ENCODE measurements around the gene SPTBN2. TPM values are rescaled to one million over a fixed set of nuclear protein-coding genes. Genes with fewer than 3 reads are reported as not detected.

SPTBN2 gene
- total RNA-seq, 1 donor from 2014 or later = 38.7 TPM

DNA sequence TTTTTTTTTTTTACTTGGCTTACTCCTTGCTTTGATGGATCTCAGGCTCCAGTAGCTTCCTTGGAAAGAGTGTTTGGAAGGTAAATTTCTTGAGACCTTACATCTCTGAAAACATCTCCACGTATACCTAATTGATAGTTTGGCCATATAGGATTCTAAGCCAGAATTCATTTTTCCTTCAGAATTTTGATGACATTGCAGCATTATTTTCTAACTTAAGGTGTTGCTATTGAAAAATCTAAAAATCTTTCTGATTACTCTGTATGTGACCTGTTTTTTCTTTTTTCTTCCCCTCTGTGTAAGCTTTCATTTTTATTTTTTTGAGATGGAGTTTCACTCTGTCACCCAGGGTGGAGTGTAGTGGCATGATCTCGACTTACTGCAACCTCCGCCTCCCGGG, 23.1 kb upstream of the SPTBN2 start:
- H3K36me3 ChIP-seq (ENCODE audit: control insufficient read depth, insufficient read depth, low read length) = peaks cover 1% of the 10 kb centered on the region
- FAIRE-seq = no peak
- H3K27me3 ChIP-seq (ENCODE audit: control insufficient read depth, insufficient read depth, low read length) = no peaks in the 10 kb centered on the region
- no peak overlapping the region for H3K4me3 ChIP-seq (ENCODE audit: low read depth, low read length)
- TF ChIP-seq, protein P1, sequence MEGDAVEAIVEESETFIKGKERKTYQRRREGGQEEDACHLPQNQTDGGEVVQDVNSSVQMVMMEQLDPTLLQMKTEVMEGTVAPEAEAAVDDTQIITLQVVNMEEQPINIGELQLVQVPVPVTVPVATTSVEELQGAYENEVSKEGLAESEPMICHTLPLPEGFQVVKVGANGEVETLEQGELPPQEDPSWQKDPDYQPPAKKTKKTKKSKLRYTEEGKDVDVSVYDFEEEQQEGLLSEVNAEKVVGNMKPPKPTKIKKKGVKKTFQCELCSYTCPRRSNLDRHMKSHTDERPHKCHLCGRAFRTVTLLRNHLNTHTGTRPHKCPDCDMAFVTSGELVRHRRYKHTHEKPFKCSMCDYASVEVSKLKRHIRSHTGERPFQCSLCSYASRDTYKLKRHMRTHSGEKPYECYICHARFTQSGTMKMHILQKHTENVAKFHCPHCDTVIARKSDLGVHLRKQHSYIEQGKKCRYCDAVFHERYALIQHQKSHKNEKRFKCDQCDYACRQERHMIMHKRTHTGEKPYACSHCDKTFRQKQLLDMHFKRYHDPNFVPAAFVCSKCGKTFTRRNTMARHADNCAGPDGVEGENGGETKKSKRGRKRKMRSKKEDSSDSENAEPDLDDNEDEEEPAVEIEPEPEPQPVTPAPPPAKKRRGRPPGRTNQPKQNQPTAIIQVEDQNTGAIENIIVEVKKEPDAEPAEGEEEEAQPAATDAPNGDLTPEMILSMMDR (IDR thresholded peaks at IDR 0.05; ENCODE audit: insufficient read depth, low read length, severe bottlenecking) = no peak
- no peak for DNase-seq (ENCODE audit: low read depth)

DNA sequence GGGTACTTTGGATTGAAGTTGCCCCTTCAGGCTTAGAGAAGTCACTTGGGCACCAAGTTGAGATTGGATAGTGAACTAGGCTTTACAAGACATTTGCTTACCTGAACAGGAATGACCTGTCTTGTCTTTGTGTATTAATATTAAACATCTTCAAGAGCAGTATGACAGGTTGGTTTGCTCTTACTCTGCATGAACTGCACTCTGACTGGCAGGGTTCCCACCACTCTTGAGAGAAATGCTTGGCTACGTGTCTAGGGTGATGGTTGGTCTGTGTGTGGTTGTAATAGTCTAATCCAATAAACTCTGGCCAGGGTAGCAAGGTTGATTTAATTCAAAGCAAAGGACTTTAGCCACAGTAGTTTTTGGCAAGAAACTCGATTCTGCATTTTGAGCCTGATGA, 20.1 kb upstream of the SPTBN2 start:
- Histone ChIP-seq H3K4me3 (ENCODE audit: low read depth, low read length) (no peak overlapping the region), H3K27me3 (ENCODE audit: control insufficient read depth, insufficient read depth, low read length) (no peaks in the 10 kb centered on the region), H3K36me3 (ENCODE audit: control insufficient read depth, insufficient read depth, low read length) (no peaks in the 10 kb centered on the region)
- TF ChIP-seq, protein P1 (IDR thresholded peaks at IDR 0.05; ENCODE audit: insufficient read depth, low read length, severe bottlenecking) = no peak
- DNase-seq (ENCODE audit: low read depth) (peak; percentile 63), FAIRE-seq (no peak)

DNA sequence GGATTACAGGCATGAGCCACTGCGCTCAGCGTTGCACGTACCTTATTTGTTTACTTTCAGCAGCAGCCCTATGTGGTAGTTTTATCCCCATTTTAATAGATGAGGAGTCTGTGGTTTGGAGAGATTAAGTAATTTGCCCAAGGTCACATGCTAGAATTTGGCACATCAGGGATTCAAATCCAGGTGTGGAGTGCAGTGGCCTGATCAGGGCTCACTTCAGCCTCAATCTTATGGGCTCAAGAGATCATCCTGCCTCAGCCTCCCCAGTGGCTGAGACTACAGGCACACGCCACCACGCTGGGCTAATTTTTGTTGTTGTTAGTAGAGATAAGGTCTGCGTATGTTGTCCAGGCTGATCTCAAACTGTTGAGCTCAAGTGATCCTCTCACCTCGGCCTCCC, 18.5 kb upstream of the SPTBN2 start:
- FAIRE-seq (no peak), DNase-seq (ENCODE audit: low read depth) (no peak)
- H3K27me3 ChIP-seq (ENCODE audit: control insufficient read depth, insufficient read depth, low read length) = no peaks in the 10 kb centered on the region
- TF ChIP-seq, protein P1 (IDR thresholded peaks at IDR 0.05; ENCODE audit: insufficient read depth, low read length, severe bottlenecking) = no peak
- H3K36me3 ChIP-seq (ENCODE audit: control insufficient read depth, insufficient read depth, low read length) = no peaks in the 10 kb centered on the region
- no peak overlapping the region for H3K4me3 ChIP-seq (ENCODE audit: low read depth, low read length)

DNA sequence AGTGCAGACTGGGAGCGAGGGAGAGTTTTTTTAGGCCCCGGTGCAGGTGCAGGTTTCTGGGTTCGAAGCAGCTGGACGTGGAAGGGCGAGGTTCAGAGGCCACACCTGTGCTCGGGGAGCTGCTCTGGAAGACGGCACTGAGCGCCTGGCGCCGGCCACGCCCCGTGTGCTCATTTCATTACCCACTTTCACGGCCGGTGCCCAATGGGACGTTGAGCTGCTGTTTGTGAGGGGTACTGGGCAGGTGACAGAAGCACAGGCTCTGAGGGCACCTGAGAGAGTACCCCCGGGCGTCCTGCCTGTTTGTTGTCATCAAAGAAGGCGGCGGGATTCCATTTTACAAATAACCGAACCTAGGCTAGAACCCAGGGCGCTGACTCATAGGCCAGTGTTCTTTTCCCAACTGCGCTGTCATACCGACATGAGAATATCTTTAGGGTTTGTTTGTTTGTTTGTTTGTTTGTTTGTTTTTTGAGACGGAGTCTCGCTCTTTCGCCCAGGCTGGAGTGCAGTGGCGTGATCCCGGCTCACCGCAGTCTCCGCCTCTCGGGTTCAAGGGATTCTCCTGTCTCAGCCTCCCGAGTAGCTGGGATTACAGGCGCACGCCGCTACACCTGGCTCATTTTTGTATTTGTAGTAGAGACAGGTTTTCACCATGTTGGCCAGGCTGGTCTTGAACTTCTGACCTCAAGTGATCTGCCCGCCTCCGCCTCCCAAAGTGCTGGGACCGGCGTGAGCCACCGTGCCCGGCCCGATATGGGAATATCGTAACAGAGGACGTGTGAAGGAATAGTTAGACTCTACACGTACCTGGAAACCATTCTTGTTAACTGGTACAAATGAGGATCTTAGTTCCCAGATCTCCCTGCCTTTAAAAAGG, 16.6 kb upstream of the SPTBN2 start:
- H3K36me3 ChIP-seq (ENCODE audit: control insufficient read depth, insufficient read depth, low read length) = no peaks in the 10 kb centered on the region
- H3K4me3 ChIP-seq (ENCODE audit: low read depth, low read length) = peak overlapping the region; percentile 83
- DNase-seq (ENCODE audit: low read depth) (peak; percentile 46), FAIRE-seq (no peak)
- no peaks in the 10 kb centered on the region for H3K27me3 ChIP-seq (ENCODE audit: control insufficient read depth, insufficient read depth, low read length)
- TF ChIP-seq, protein P1 (IDR thresholded peaks at IDR 0.05; ENCODE audit: insufficient read depth, low read length, severe bottlenecking) = no peak

DNA sequence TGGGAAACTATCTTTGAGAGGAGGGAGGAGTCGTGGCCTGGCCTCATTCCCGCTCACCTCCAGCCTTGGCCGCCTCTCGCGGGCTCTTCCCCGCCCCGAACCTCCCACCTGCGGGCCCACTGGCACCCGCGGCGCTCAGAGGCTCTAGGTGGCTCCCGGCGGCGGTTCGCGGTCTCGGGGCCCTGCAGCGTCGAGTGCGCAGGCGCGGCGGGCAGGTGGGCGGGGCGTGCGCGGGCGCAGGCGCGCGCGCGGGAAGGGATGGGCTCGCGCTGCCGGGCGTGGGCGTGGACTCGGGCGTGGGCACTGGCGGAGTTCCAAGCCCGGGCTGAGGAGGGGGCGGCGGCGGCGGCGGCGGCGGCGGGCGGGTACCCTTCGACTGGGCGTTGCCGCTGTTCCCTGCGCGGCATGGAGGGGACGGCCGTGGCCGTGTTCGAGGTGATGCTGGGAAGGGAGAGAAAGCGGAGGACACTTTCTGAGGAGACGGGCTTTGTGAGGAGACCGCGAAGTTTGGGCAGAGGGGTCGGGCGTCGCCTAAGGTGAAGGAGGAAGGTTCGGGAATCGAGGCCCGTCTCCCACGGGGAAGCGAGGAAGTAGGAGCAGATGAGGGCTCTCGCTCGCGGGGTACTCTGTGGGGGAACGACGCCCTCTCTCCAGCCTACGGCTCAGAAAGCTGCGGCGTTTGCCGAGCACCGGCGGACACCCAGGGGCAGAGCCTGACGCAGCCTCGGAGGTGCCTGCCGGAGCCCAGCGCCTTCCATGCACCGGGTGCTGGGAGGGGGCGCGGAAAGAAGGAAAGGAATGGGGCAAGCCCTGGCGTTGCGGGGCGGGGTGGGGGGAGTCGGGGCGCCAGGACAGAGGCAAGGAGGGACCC, 15.7 kb upstream of the SPTBN2 start:
- Histone ChIP-seq H3K36me3 (ENCODE audit: control insufficient read depth, insufficient read depth, low read length) (no peaks in the 10 kb centered on the region), H3K4me3 (ENCODE audit: low read depth, low read length) (peak overlapping the region; percentile 83), H3K27me3 (ENCODE audit: control insufficient read depth, insufficient read depth, low read length) (no peaks in the 10 kb centered on the region)
- peak; percentile 61 for DNase-seq (ENCODE audit: low read depth)
- TF ChIP-seq, protein P1 (IDR thresholded peaks at IDR 0.05; ENCODE audit: insufficient read depth, low read length, severe bottlenecking) = no peak
- no peak for FAIRE-seq

Data from bronchial epithelial cell (primary cell).